HepG2 (cell line): Measurements from ENCODE around the gene PCNT. TPM values are rescaled to one million over a fixed set of nuclear protein-coding genes. Genes with fewer than 3 reads are reported as not detected.

Source experiments
- ATM ChIP-seq: fragments of 450-650 bp; IDR thresholded peaks from 2 replicates; pipeline ENCODE4 v1.7.1; 2017; ENCODE audit warnings: mild to moderate bottlenecking, borderline replicate concordance
- CAMTA2 ChIP-seq: sonication (generic); formaldehyde crosslinking; IDR thresholded peaks from 2 replicates; pipeline ENCODE4 v1.4.0; 2020; ENCODE audit warnings: mild to moderate bottlenecking, missing genetic modification reagents, borderline replicate concordance
- CREB3 ChIP-seq: sonication (generic); formaldehyde crosslinking; IDR thresholded peaks from 2 replicates; pipeline ENCODE4 v1.5.0; 2020; ENCODE audit warnings: missing genetic modification reagents
- DRAP1 ChIP-seq: IDR thresholded peaks from 2 replicates; pipeline ENCODE4 v1.6.1; 2016; ENCODE audit warnings: missing genetic modification reagents, missing compliant biosample characterization
- GPN1 ChIP-seq: sonication (generic); formaldehyde crosslinking; IDR thresholded peaks from 2 replicates; pipeline ENCODE4 v1.5.1; 2020; ENCODE audit warnings: missing genetic modification reagents, borderline replicate concordance
- HHEX ChIP-seq: IDR thresholded peaks from 2 replicates; pipeline ENCODE4 v1.6.1; 2016; ENCODE audit warnings: control low read depth
- IRF1 ChIP-seq: sonication (generic); formaldehyde crosslinking; IDR thresholded peaks from 2 replicates; pipeline ENCODE4 v1.4.0; 2020; ENCODE audit warnings: low read depth, mild to moderate bottlenecking, missing genetic modification reagents
- JUNB ChIP-seq: sonication (generic); formaldehyde crosslinking; IDR thresholded peaks from 2 replicates; pipeline ENCODE4 v1.8.0; 2022; ENCODE audit warnings: missing genetic modification reagents, mild to moderate bottlenecking, borderline replicate concordance
- KDM4B ChIP-seq: sonication (generic); formaldehyde crosslinking; IDR thresholded peaks from 2 replicates; pipeline ENCODE4 v1.4.0; 2020; ENCODE audit warnings: missing genetic modification reagents
- KDM5A ChIP-seq: fragments of 200-600 bp; sonication (generic); IDR thresholded peaks from 2 replicates; pipeline ENCODE4 v1.7.0; 2018; ENCODE audit warnings: antibody characterized with exemption, mild to moderate bottlenecking, low read length, borderline replicate concordance
- KLF15 ChIP-seq: sonication (generic); formaldehyde crosslinking; IDR thresholded peaks from 2 replicates; pipeline ENCODE4 v1.8.1; 2023; ENCODE audit warnings: borderline replicate concordance, mild to moderate bottlenecking, inconsistent platforms, missing genetic modification reagents, mixed read lengths
- MED8 ChIP-seq: sonication (generic); formaldehyde crosslinking; IDR thresholded peaks from 2 replicates; pipeline ENCODE4 v1.8.1; 2023; ENCODE audit warnings: mild to moderate bottlenecking, missing genetic modification reagents; ENCODE audit not compliant: insufficient replicate concordance
- NFE2 ChIP-seq: sonication (generic); formaldehyde crosslinking; IDR thresholded peaks from 2 replicates; pipeline ENCODE4 v1.4.0; 2020; ENCODE audit warnings: missing genetic modification reagents
- NONO ChIP-seq, 2 experiments: fragments of 450-650 bp in 1 of 2; sonication (generic) in 1 of 2; formaldehyde crosslinking in 1 of 2; IDR thresholded peaks in 1 of 2; conservative IDR thresholded peaks in 1 of 2; 2 replicates each; pipeline versions ENCODE4 v1.6.1 to v1.8.0; 2017 to 2022; ENCODE audit warnings: mild to moderate bottlenecking in 1 of 2, missing genetic modification reagents in 1 of 2, moderate library complexity in 1 of 2
- PAX8 ChIP-seq: sonication (generic); formaldehyde crosslinking; IDR thresholded peaks from 2 replicates; pipeline ENCODE4 v1.8.0; 2022; ENCODE audit warnings: mild to moderate bottlenecking, missing genetic modification reagents, borderline replicate concordance
- SAFB2 ChIP-seq: sonication (generic); formaldehyde crosslinking; IDR thresholded peaks from 2 replicates; pipeline ENCODE4 v1.5.1; 2020; ENCODE audit warnings: missing genetic modification reagents, low read depth, mild to moderate bottlenecking, borderline replicate concordance
- SYNCRIP ChIP-seq: fragments of 200-400 bp; formaldehyde crosslinking; IDR thresholded peaks from 2 replicates; pipeline ENCODE4 v1.6.1; 2018; ENCODE audit warnings: mild to moderate bottlenecking, low read depth, low read length; ENCODE audit not compliant: insufficient read depth
- TEAD3 ChIP-seq: optimal IDR thresholded peaks from 2 replicates; pipeline ENCODE3; 2016; ENCODE audit warnings: borderline replicate concordance
- THAP8 ChIP-seq: sonication (generic); formaldehyde crosslinking; IDR thresholded peaks from 2 replicates; pipeline ENCODE4 v1.5.1; 2020; ENCODE audit warnings: missing genetic modification reagents, mild to moderate bottlenecking, borderline replicate concordance
- ZNF616 ChIP-seq: sonication (generic); formaldehyde crosslinking; IDR thresholded peaks from 2 replicates; pipeline ENCODE4 v1.5.0; 2020; ENCODE audit warnings: low read depth, mild to moderate bottlenecking, missing genetic modification reagents
- ZNF644 ChIP-seq: IDR thresholded peaks from 2 replicates; pipeline ENCODE4 v1.6.1; 2016; ENCODE audit warnings: low read depth
- ZNF746 ChIP-seq: sonication (generic); formaldehyde crosslinking; IDR thresholded peaks from 2 replicates; pipeline ENCODE4 v1.8.0; 2022; ENCODE audit warnings: mild to moderate bottlenecking, missing genetic modification reagents
- ZNF792 ChIP-seq: IDR thresholded peaks from 2 replicates; pipeline ENCODE4 v1.6.1; 2016
- ZNF841 ChIP-seq: sonication (generic); formaldehyde crosslinking; IDR thresholded peaks from 2 replicates; pipeline ENCODE4 v1.8.1; 2023; ENCODE audit warnings: missing genetic modification reagents, borderline replicate concordance
- ZNF850 ChIP-seq: sonication (generic); formaldehyde crosslinking; conservative IDR thresholded peaks from 2 replicates; pipeline ENCODE4 v1.9.0; 2021; ENCODE audit warnings: mild to moderate bottlenecking, missing genetic modification reagents
- polyA plus RNA-seq, 8 experiments: library from polyadenylated mRNA; depleted of rRNA in 3 of 8; stranded (reverse) in 7 of 8; unstranded in 1 of 8; fragments of >200 nt; fragmentation: Illumina TruSeq in 4 of 8; extraction: Trizol in 4 of 8; gene quantifications; 2 replicates each; pipeline versions ENCODE4 v1.2.1 to v1.2.3, GENCODE V29; 2011 to 2016; ENCODE audit warnings: low read depth in 4 of 8, missing spikeins in 1 of 8, mixed read lengths in 1 of 8; ENCODE audit not compliant: insufficient read depth in 1 of 8
- total RNA-seq, 5 experiments: library from RNA; depleted of rRNA; stranded (reverse); fragments of >200 nt; fragmentation: Illumina TruSeq; extraction: Trizol; gene quantifications; 2 replicates each; pipeline ENCODE4 v1.2.3, GENCODE V29; 2016; ENCODE audit warnings: low read depth in 1 of 5

Gene PCNT
- total and polyA plus RNA-seq, 2 of the 13 experiments (the other 11 are each of a cell fraction or from before 2014, with no cell fraction given), result 5.6 to 12.4 TPM

- TF ChIP-seq CREB3 (no peak), TEAD3 (CRISPR knock-in tag) (no peak), IRF1 (CRISPR knock-in tag) (no peak), ATM (no peak), JUNB (no peak), ZNF746 (no peak), ZNF792 (peak; percentile 46; the same call in 1 of the 2 replicates), ZNF616 (CRISPR knock-in tag) (no peak), ZNF644 (0 out of 2 replicates have a peak, but pooled peaks have one; percentile 52), GPN1 (no peak), KDM4B (CRISPR knock-in tag) (no peak), SYNCRIP (no peak), ZNF850 (CRISPR knock-in tag) (no peak), DRAP1 (CRISPR knock-in tag) (peak; percentile 83), NFE2 (CRISPR knock-in tag) (no peak), CAMTA2 (no peak), HHEX (no peak), KLF15 (no peak), NONO (IDR thresholded peaks at IDR 0.05) (no peak), NONO (CRISPR knock-in tag; conservative IDR thresholded peaks at IDR 0.05) (peak; percentile 90), SAFB2 (peak; percentile 67; the same call in 1 of the 2 replicates), ZNF841 (CRISPR knock-in tag) (no peak), THAP8 (CRISPR knock-in tag) (no peak), PAX8 (CRISPR knock-in tag) (0 out of 2 replicates have a peak, but pooled peaks have one; percentile 76), MED8 (CRISPR knock-in tag) (no peak), KDM5A (peak; percentile 51; the same call in 1 of the 2 replicates)
Measured at GRCh38 chr21:46458315-46459023, 134.5 kb downstream of the PCNT start, which contains the start of gene DIP2A (continued).
